Ecto neural progenitor cell (in vitro differentiated cells): ENCODE measurements around the gene KRT79.
A peak's percentile ranks its signal among the peaks of the same experiment; 100 is the strongest.

Experiments used
- DNase-seq: peaks from one replicate; pipeline ENCODE4 v3.0.0-alpha.2; 2018; ENCODE audit warnings: low spot score

Gene KRT79

GRCh38 chr12:52819731-52820510, 14.2 kb downstream of the KRT79 start:
- peak; percentile 77 for DNase-seq

- no peak for DNase-seq
Observed at GRCh38 chr12:52818887-52819420, 15.2 kb downstream of the KRT79 start.

GRCh38 chr12:52818388-52818787, 15.7 kb downstream of the KRT79 start:
- peak; percentile 90 for DNase-seq

- DNase-seq: no peak
Observed at GRCh38 chr12:52817699-52818238, 16.3 kb downstream of the KRT79 start.

GRCh38 chr12:52817003-52817698, 17.0 kb downstream of the KRT79 start:
- no peak for DNase-seq

- DNase-seq: no peak
Observed at GRCh38 chr12:52815676-52816588, 18.2 kb downstream of the KRT79 start.

- DNase-seq: no peak
Observed at GRCh38 chr12:52815161-52815560, 18.9 kb downstream of the KRT79 start.

- no peak for DNase-seq
Observed at GRCh38 chr12:52814710-52815155, 19.4 kb downstream of the KRT79 start.

- no peak for DNase-seq
Observed at GRCh38 chr12:52813885-52814709, 20.0 kb downstream of the KRT79 start, which contains the start of gene KRT4. KRT4 (minus strand) TSS chr12:52814116; CDS start chr12:52814058, 58 bp downstream.

GRCh38 chr12:52813203-52813819, 20.8 kb downstream of the KRT79 start:
- no peak for DNase-seq

GRCh38 chr12:52812749-52813148, 21.4 kb downstream of the KRT79 start:
- DNase-seq: no peak

- no peak for DNase-seq
Observed at GRCh38 chr12:52812073-52812400, 22.1 kb downstream of the KRT79 start.

- no peak for DNase-seq
Observed at GRCh38 chr12:52811191-52812072, 22.7 kb downstream of the KRT79 start.

GRCh38 chr12:52810554-52810953, 23.6 kb downstream of the KRT79 start:
- no peak for DNase-seq

- DNase-seq: no peak
Observed at GRCh38 chr12:52809166-52809565, 24.9 kb downstream of the KRT79 start.

- no peak for DNase-seq
Observed at GRCh38 chr12:52808573-52809160, 25.4 kb downstream of the KRT79 start.

- no peak for DNase-seq
Observed at GRCh38 chr12:52807544-52808470, 26.3 kb downstream of the KRT79 start.
